HepG2 (cell line): Measurements from ENCODE around the gene NOSIP. TPM values are rescaled to one million over a fixed set of nuclear protein-coding genes. Genes with fewer than 3 reads are reported as not detected.

Experiments used
- ELF4 ChIP-seq: sonication (generic); formaldehyde crosslinking; IDR thresholded peaks from 2 replicates; pipeline ENCODE4 v1.5.0; 2020; ENCODE audit warnings: missing genetic modification reagents, mild to moderate bottlenecking, moderate library complexity, borderline replicate concordance
- ESRRA ChIP-seq: sonication (generic); formaldehyde crosslinking; IDR thresholded peaks from 2 replicates; pipeline ENCODE4 v1.5.1; 2020; ENCODE audit warnings: mild to moderate bottlenecking, low read depth, missing genetic modification reagents
- FOXO1 ChIP-seq: sonication (generic); formaldehyde crosslinking; IDR thresholded peaks from 2 replicates; pipeline ENCODE4 v1.4.0; 2020; ENCODE audit warnings: missing genetic modification reagents
- GATAD1 ChIP-seq: IDR thresholded peaks from 2 replicates; pipeline ENCODE4 v1.6.1; 2016; ENCODE audit warnings: missing genetic modification reagents, missing compliant biosample characterization
- KDM1A ChIP-seq: IDR thresholded peaks from 2 replicates; pipeline ENCODE4 v1.6.1; 2016; ENCODE audit warnings: missing compliant biosample characterization
- MAFF ChIP-seq: IDR thresholded peaks from 2 replicates; pipeline ENCODE4 v1.6.1; 2011; ENCODE audit warnings: low read depth, low read length, improper control_type of control experiment
- MAZ ChIP-seq, 2 experiments: sonication (generic) in 1 of 2; formaldehyde crosslinking in 1 of 2; IDR thresholded peaks; 2 replicates each; pipeline versions ENCODE4 v1.5.0 to v1.6.1; 2012 to 2020; ENCODE audit warnings: low read depth in 2 of 2, mild to moderate bottlenecking in 2 of 2, borderline replicate concordance in 1 of 2, improper control_type of control experiment in 1 of 2, low read length in 1 of 2, missing genetic modification reagents in 1 of 2, moderate library complexity in 1 of 2
- MED8 ChIP-seq: sonication (generic); formaldehyde crosslinking; IDR thresholded peaks from 2 replicates; pipeline ENCODE4 v1.8.1; 2023; ENCODE audit warnings: mild to moderate bottlenecking, missing genetic modification reagents; ENCODE audit not compliant: insufficient replicate concordance
- REL ChIP-seq: sonication (generic); formaldehyde crosslinking; conservative IDR thresholded peaks from 2 replicates; pipeline ENCODE4 v1.8.0; 2022; ENCODE audit warnings: mild to moderate bottlenecking, missing genetic modification reagents, moderate library complexity
- SALL1 ChIP-seq: sonication (generic); formaldehyde crosslinking; IDR thresholded peaks from 2 replicates; pipeline ENCODE4 v1.8.0; 2022; ENCODE audit warnings: mild to moderate bottlenecking, missing genetic modification reagents
- STAG1 ChIP-seq: sonication (generic); formaldehyde crosslinking; IDR thresholded peaks from 2 replicates; pipeline ENCODE4 v1.4.0; 2020; ENCODE audit warnings: missing genetic modification reagents
- ZBTB8A ChIP-seq: sonication (generic); formaldehyde crosslinking; IDR thresholded peaks from 2 replicates; pipeline ENCODE4 v1.4.0; 2020; ENCODE audit warnings: mild to moderate bottlenecking, low read depth, missing genetic modification reagents, borderline replicate concordance
- ZNF138 ChIP-seq: sonication (generic); formaldehyde crosslinking; IDR thresholded peaks from 2 replicates; pipeline ENCODE4 v1.5.0; 2020; ENCODE audit warnings: mild to moderate bottlenecking, low read depth, missing genetic modification reagents
- ZNF205 ChIP-seq: IDR thresholded peaks from 2 replicates; pipeline ENCODE4 v1.6.1; 2018; ENCODE audit warnings: missing biosample characterization, missing genetic modification reagents
- ZNF879 ChIP-seq: sonication (generic); formaldehyde crosslinking; IDR thresholded peaks from 2 replicates; pipeline ENCODE4 v1.8.1; 2023; ENCODE audit warnings: missing genetic modification reagents
- ZSCAN20 ChIP-seq: sonication (generic); formaldehyde crosslinking; IDR thresholded peaks from 2 replicates; pipeline ENCODE4 v1.4.0; 2020; ENCODE audit warnings: missing genetic modification reagents, mild to moderate bottlenecking, borderline replicate concordance
- polyA plus RNA-seq, 8 experiments: library from polyadenylated mRNA; depleted of rRNA in 3 of 8; stranded (reverse) in 7 of 8; unstranded in 1 of 8; fragments of >200 nt; fragmentation: Illumina TruSeq in 4 of 8; extraction: Trizol in 4 of 8; gene quantifications; 2 replicates each; pipeline versions ENCODE4 v1.2.1 to v1.2.3, GENCODE V29; 2011 to 2016; ENCODE audit warnings: low read depth in 4 of 8, missing spikeins in 1 of 8, mixed read lengths in 1 of 8; ENCODE audit not compliant: insufficient read depth in 1 of 8
- total RNA-seq, 5 experiments: library from RNA; depleted of rRNA; stranded (reverse); fragments of >200 nt; fragmentation: Illumina TruSeq; extraction: Trizol; gene quantifications; 2 replicates each; pipeline ENCODE4 v1.2.3, GENCODE V29; 2016; ENCODE audit warnings: low read depth in 1 of 5
- TF ChIP-seq, protein P1 (sequence below): sonication (generic); formaldehyde crosslinking; IDR thresholded peaks from 2 replicates; pipeline ENCODE4 v1.8.0; 2022; ENCODE audit warnings: missing genetic modification reagents, low read depth, mild to moderate bottlenecking, borderline replicate concordance
- TF ChIP-seq, protein P2 (sequence below): sonication (generic); formaldehyde crosslinking; IDR thresholded peaks from 2 replicates; pipeline ENCODE4 v1.4.0; 2020; ENCODE audit warnings: mild to moderate bottlenecking, low read depth, missing genetic modification reagents
- TF ChIP-seq, protein P3 (sequence below): IDR thresholded peaks from 2 replicates; pipeline ENCODE4 v1.6.1; 2016; ENCODE audit warnings: mild to moderate bottlenecking, missing biosample characterization, missing genetic modification reagents
- TF ChIP-seq, protein P4 (sequence below): sonication (generic); formaldehyde crosslinking; IDR thresholded peaks from 2 replicates; pipeline ENCODE4 v1.4.0; 2020; ENCODE audit warnings: low read depth, mild to moderate bottlenecking, missing genetic modification reagents
- TF ChIP-seq, protein P5 (sequence below): sonication (generic); formaldehyde crosslinking; IDR thresholded peaks from 2 replicates; pipeline ENCODE4 v1.4.0; 2020; ENCODE audit warnings: missing genetic modification reagents
- TF ChIP-seq, protein P6 (sequence below): IDR thresholded peaks from 2 replicates; pipeline ENCODE4 v1.6.1; 2016; ENCODE audit warnings: missing compliant biosample characterization, missing genetic modification reagents, borderline replicate concordance

Gene NOSIP
- total and polyA plus RNA-seq, 2 of the 13 experiments (the other 11 are each of a cell fraction or from before 2014, with no cell fraction given) = 54.3 to 78.0 TPM

DNA sequence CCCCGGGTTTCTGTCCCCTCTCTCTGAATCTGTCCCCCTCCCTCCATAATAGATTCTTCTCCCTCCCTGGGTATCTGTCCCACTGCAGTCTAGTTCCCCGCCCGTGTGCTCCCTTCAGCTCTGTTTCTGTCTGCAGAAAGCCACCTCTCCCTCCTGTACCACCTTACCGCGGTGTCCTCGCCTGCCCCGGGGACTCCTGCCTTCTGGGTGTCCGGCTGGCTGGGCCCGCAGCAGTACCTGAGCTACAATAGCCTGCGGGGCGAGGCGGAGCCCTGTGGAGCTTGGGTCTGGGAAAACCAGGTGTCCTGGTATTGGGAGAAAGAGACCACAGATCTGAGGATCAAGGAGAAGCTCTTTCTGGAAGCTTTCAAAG is 66.6 kb downstream of the NOSIP start (continued):
- no peak for TF ChIP-seq ZSCAN20 (CRISPR knock-in tag)
- TF ChIP-seq, protein P1, sequence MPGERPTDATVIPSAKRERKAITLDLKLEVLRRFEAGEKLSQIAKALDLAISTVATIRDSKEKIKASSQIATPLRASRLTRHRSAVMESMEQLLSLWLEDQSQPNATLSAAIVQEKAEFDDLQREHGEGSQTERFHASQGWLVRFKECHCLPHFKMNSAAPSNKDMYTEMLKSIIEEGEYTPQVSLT (CRISPR knock-in tag) = no peak
- TF ChIP-seq REL (CRISPR knock-in tag) = 0 out of 2 replicates have a peak, but pooled peaks have one; percentile 6
- no peak for TF ChIP-seq GATAD1 (CRISPR knock-in tag)
- no peak for TF ChIP-seq MAZ (IDR thresholded peaks at IDR 0.05; ENCODE audit: borderline replicate concordance, low read depth, low read length)
- no peak; the same call in 1 of the 2 replicates for TF ChIP-seq MAZ (CRISPR knock-in tag; IDR thresholded peaks at IDR 0.05; ENCODE audit: low read depth)
- 0 out of 2 replicates have a peak, but pooled peaks have one; percentile 42 for TF ChIP-seq ZBTB8A (CRISPR knock-in tag)
- TF ChIP-seq, protein P2, sequence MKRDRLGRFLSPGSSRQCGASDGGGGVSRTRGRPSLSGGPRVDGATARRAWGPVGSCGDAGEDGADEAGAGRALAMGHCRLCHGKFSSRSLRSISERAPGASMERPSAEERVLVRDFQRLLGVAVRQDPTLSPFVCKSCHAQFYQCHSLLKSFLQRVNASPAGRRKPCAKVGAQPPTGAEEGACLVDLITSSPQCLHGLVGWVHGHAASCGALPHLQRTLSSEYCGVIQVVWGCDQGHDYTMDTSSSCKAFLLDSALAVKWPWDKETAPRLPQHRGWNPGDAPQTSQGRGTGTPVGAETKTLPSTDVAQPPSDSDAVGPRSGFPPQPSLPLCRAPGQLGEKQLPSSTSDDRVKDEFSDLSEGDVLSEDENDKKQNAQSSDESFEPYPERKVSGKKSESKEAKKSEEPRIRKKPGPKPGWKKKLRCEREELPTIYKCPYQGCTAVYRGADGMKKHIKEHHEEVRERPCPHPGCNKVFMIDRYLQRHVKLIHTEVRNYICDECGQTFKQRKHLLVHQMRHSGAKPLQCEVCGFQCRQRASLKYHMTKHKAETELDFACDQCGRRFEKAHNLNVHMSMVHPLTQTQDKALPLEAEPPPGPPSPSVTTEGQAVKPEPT = no peak
- TF ChIP-seq STAG1 (CRISPR knock-in tag) = no peak
- no peak for TF ChIP-seq ZNF879 (CRISPR knock-in tag)
- TF ChIP-seq ZNF205 (CRISPR knock-in tag) = peak; percentile 50; the same call in 1 of the 2 replicates
- TF ChIP-seq, protein P3, sequence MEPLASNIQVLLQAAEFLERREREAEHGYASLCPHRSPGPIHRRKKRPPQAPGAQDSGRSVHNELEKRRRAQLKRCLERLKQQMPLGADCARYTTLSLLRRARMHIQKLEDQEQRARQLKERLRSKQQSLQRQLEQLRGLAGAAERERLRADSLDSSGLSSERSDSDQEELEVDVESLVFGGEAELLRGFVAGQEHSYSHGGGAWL = no peak
- TF ChIP-seq, protein P4, sequence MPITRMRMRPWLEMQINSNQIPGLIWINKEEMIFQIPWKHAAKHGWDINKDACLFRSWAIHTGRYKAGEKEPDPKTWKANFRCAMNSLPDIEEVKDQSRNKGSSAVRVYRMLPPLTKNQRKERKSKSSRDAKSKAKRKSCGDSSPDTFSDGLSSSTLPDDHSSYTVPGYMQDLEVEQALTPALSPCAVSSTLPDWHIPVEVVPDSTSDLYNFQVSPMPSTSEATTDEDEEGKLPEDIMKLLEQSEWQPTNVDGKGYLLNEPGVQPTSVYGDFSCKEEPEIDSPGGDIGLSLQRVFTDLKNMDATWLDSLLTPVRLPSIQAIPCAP (CRISPR knock-in tag) = no peak
- TF ChIP-seq SALL1 (CRISPR knock-in tag) = no peak
- TF ChIP-seq MED8 = no peak
- no peak for TF ChIP-seq ZNF138 (CRISPR knock-in tag)
- no peak for TF ChIP-seq FOXO1
- TF ChIP-seq, protein P5, sequence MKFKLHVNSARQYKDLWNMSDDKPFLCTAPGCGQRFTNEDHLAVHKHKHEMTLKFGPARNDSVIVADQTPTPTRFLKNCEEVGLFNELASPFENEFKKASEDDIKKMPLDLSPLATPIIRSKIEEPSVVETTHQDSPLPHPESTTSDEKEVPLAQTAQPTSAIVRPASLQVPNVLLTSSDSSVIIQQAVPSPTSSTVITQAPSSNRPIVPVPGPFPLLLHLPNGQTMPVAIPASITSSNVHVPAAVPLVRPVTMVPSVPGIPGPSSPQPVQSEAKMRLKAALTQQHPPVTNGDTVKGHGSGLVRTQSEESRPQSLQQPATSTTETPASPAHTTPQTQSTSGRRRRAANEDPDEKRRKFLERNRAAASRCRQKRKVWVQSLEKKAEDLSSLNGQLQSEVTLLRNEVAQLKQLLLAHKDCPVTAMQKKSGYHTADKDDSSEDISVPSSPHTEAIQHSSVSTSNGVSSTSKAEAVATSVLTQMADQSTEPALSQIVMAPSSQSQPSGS = no peak
- TF ChIP-seq, protein P6, sequence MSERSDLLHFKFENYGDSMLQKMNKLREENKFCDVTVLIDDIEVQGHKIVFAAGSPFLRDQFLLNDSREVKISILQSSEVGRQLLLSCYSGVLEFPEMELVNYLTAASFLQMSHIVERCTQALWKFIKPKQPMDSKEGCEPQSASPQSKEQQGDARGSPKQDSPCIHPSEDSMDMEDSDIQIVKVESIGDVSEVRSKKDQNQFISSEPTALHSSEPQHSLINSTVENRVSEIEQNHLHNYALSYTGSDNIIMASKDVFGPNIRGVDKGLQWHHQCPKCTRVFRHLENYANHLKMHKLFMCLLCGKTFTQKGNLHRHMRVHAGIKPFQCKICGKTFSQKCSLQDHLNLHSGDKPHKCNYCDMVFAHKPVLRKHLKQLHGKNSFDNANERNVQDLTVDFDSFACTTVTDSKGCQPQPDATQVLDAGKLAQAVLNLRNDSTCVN (CRISPR knock-in tag) = no peak
- no peak for TF ChIP-seq MAFF
- no peak for TF ChIP-seq ESRRA (CRISPR knock-in tag)
- no peak for TF ChIP-seq KDM1A (CRISPR knock-in tag)
- no peak for TF ChIP-seq ELF4 (CRISPR knock-in tag)
